Measurements from ENCODE around the gene PSMA6. TPM values are rescaled to one million over a fixed set of nuclear protein-coding genes. Genes with fewer than 3 reads are reported as not detected.
A peak's percentile ranks its signal among the peaks of the same experiment; 100 is the strongest.

The PSMA6 gene
- total and polyA plus RNA-seq, 2 of the 13 experiments (the other 11 are each of a cell fraction or from before 2014, with no cell fraction given) = 525 to 1,109 TPM

DNA sequence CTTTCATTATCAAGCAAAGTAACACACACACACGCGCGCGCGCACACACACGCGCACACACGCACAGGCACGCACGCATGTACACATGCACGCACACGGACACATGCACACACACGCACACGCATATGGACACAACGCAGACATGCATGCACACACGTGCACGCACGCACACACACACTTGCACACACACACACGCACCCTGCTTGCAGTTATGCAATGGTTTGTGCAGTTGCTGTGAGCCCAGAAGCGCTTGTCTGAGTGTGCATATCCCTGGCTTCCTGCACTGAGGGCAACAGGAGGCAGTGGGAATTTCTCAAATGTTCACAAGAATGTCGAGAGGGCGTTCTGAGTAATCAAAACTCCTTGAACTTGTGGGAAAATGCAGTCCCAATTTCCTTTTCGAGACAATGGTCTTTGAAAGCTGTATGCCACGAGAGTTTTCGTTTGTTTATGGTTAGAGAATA, 70.8 kb downstream of the PSMA6 start (continued):
- TF ChIP-seq, protein P1, sequence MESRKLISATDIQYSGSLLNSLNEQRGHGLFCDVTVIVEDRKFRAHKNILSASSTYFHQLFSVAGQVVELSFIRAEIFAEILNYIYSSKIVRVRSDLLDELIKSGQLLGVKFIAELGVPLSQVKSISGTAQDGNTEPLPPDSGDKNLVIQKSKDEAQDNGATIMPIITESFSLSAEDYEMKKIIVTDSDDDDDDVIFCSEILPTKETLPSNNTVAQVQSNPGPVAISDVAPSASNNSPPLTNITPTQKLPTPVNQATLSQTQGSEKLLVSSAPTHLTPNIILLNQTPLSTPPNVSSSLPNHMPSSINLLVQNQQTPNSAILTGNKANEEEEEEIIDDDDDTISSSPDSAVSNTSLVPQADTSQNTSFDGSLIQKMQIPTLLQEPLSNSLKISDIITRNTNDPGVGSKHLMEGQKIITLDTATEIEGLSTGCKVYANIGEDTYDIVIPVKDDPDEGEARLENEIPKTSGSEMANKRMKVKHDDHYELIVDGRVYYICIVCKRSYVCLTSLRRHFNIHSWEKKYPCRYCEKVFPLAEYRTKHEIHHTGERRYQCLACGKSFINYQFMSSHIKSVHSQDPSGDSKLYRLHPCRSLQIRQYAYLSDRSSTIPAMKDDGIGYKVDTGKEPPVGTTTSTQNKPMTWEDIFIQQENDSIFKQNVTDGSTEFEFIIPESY (CRISPR knock-in tag; IDR thresholded peaks at IDR 0.05) = no peak
- no peak for TF ChIP-seq ZNF674 (CRISPR knock-in tag; IDR thresholded peaks at IDR 0.05; ENCODE audit: low read depth)
- TF ChIP-seq ZNF121 (CRISPR knock-in tag; IDR thresholded peaks at IDR 0.05) = no peak
- TF ChIP-seq, protein P2, sequence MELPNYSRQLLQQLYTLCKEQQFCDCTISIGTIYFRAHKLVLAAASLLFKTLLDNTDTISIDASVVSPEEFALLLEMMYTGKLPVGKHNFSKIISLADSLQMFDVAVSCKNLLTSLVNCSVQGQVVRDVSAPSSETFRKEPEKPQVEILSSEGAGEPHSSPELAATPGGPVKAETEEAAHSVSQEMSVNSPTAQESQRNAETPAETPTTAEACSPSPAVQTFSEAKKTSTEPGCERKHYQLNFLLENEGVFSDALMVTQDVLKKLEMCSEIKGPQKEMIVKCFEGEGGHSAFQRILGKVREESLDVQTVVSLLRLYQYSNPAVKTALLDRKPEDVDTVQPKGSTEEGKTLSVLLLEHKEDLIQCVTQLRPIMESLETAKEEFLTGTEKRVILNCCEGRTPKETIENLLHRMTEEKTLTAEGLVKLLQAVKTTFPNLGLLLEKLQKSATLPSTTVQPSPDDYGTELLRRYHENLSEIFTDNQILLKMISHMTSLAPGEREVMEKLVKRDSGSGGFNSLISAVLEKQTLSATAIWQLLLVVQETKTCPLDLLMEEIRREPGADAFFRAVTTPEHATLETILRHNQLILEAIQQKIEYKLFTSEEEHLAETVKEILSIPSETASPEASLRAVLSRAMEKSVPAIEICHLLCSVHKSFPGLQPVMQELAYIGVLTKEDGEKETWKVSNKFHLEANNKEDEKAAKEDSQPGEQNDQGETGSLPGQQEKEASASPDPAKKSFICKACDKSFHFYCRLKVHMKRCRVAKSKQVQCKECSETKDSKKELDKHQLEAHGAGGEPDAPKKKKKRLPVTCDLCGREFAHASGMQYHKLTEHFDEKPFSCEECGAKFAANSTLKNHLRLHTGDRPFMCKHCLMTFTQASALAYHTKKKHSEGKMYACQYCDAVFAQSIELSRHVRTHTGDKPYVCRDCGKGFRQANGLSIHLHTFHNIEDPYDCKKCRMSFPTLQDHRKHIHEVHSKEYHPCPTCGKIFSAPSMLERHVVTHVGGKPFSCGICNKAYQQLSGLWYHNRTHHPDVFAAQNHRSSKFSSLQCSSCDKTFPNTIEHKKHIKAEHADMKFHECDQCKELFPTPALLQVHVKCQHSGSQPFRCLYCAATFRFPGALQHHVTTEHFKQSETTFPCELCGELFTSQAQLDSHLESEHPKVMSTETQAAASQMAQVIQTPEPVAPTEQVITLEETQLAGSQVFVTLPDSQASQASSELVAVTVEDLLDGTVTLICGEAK (IDR thresholded peaks at IDR 0.05) = no peak
- TF ChIP-seq, protein P2 (CRISPR knock-in tag; IDR thresholded peaks at IDR 0.05) = no peak
- TF ChIP-seq ZC3H13 (CRISPR knock-in tag; IDR thresholded peaks at IDR 0.05) = peak; percentile 53; the same call in 1 of the 2 replicates
- no peak for TF ChIP-seq CSRNP1 (CRISPR knock-in tag; IDR thresholded peaks at IDR 0.05)
- TF ChIP-seq, protein P3, sequence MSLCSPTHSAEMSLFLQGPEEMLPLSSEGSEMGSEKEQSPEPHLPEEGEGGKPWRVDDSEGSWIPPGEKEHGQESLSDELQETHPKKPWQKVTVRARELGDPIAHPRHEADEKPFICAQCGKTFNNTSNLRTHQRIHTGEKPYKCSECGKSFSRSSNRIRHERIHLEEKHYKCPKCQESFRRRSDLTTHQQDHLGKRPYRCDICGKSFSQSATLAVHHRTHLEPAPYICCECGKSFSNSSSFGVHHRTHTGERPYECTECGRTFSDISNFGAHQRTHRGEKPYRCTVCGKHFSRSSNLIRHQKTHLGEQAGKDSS (CRISPR knock-in tag; IDR thresholded peaks at IDR 0.05; ENCODE audit: borderline replicate concordance, low read depth) = 0 out of 2 replicates have a peak, but pooled peaks have one; percentile 39
- TF ChIP-seq NBN (conservative IDR thresholded peaks at IDR 0.05) = no peak
- TF ChIP-seq GATA4 (IDR thresholded peaks at IDR 0.05; ENCODE audit: borderline replicate concordance, low read depth) = no peak
- no peak for TF ChIP-seq ZNF343 (CRISPR knock-in tag; IDR thresholded peaks at IDR 0.05)
- TF ChIP-seq ZNF576 (CRISPR knock-in tag; IDR thresholded peaks at IDR 0.05) = no peak
- TF ChIP-seq ZNF547 (CRISPR knock-in tag; IDR thresholded peaks at IDR 0.05) = no peak
- TF ChIP-seq, protein P4, sequence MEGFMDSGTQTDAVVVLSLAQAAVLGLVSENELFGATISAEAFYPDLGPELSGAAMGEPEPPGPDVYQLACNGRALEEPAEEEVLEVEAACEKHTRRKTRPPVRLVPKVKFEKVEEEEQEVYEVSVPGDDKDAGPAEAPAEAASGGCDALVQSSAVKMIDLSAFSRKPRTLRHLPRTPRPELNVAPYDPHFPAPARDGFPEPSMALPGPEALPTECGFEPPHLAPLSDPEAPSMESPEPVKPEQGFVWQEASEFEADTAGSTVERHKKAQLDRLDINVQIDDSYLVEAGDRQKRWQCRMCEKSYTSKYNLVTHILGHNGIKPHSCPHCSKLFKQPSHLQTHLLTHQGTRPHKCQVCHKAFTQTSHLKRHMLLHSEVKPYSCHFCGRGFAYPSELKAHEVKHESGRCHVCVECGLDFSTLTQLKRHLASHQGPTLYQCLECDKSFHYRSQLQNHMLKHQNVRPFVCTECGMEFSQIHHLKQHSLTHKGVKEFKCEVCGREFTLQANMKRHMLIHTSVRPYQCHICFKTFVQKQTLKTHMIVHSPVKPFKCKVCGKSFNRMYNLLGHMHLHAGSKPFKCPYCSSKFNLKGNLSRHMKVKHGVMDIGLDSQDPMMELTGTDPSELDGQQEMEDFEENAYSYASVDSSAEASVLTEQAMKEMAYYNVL (CRISPR knock-in tag; IDR thresholded peaks at IDR 0.05; ENCODE audit: borderline replicate concordance) = no peak
